22Rv1 (cell line): ENCODE data around the gene ORAI3.

Experiments
- ZFX ChIP-seq: fragments of 450-650 bp; IDR thresholded peaks from 2 replicates; pipeline ENCODE4 v1.6.1; 2017; ENCODE audit warnings: antibody characterized with exemption, borderline replicate concordance
- TF ChIP-seq, protein P1 (sequence below): fragments of 450-650 bp; IDR thresholded peaks from 2 replicates; pipeline ENCODE4 v1.5.1; 2017; ENCODE audit warnings: mild to moderate bottlenecking

DNA sequence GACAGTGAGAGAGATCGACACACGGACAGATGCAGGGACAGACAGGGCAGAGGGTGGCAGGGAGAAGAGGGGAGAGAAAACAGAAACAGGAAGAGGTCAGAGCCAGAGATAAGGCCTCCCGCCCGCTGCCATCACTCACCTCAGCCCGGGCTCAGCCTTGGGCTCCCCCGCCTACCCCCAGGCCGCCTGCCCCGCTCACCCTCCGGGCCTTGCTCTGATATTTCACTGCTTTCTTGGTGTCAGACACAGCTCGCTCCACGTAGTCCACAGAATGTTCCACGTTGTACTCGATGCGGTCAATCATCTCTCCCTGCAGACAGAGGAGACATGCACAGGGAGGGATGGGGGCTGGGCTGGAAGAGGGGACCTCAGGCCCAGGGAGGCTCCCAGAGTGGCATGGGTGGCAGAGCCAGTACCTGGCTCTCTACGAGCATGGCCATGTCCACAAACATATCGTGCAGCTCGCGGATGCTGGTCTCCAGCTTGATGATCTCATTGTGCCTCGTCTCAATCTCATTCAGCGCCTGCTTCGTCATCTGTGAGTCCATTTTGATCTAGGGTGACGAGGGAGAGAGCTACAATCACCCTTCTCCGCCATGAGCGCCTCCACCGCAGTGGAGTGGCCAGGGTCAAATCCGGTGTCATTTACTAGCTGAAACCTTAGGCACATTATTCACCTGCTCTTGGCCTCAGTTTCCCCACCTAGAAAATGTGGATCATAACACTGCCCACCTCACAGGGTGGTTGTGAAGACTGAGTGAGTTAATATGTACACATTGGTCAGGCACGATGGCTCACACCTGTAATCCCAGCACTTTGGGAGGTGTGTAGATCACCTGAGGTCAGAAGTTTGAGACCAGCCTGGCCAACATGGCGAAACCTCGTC lies 44.3 kb downstream of the ORAI3 start:
- TF ChIP-seq, protein P1, sequence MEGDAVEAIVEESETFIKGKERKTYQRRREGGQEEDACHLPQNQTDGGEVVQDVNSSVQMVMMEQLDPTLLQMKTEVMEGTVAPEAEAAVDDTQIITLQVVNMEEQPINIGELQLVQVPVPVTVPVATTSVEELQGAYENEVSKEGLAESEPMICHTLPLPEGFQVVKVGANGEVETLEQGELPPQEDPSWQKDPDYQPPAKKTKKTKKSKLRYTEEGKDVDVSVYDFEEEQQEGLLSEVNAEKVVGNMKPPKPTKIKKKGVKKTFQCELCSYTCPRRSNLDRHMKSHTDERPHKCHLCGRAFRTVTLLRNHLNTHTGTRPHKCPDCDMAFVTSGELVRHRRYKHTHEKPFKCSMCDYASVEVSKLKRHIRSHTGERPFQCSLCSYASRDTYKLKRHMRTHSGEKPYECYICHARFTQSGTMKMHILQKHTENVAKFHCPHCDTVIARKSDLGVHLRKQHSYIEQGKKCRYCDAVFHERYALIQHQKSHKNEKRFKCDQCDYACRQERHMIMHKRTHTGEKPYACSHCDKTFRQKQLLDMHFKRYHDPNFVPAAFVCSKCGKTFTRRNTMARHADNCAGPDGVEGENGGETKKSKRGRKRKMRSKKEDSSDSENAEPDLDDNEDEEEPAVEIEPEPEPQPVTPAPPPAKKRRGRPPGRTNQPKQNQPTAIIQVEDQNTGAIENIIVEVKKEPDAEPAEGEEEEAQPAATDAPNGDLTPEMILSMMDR = no peak
- TF ChIP-seq ZFX = no peak
